Glutamatergic neuron (in vitro differentiated cells): ENCODE measurements around the gene ACAP1. TPM values are rescaled to one million over a fixed set of nuclear protein-coding genes. Genes with fewer than 3 reads are reported as not detected.

Experiments used
- DNase-seq: peaks from one replicate; pipeline ENCODE4 v3.0.0; 2022
- H3K27ac Mint-ChIP-seq: one replicate; pipeline ENCODE4 v1.8.0; 2020; ENCODE audit warnings: mild to moderate bottlenecking, mixed read lengths, inconsistent platforms; ENCODE audit not compliant: unreplicated experiment
- H3K27me3 Mint-ChIP-seq: one replicate; pipeline ENCODE4 v1.8.0; 2020; ENCODE audit warnings: mild to moderate bottlenecking, moderate library complexity, mixed read lengths, inconsistent platforms; ENCODE audit not compliant: unreplicated experiment
- H3K36me3 Mint-ChIP-seq: one replicate; pipeline ENCODE4 v1.8.0; 2020; ENCODE audit warnings: mild to moderate bottlenecking, mixed read lengths, inconsistent platforms; ENCODE audit not compliant: unreplicated experiment
- H3K4me1 Mint-ChIP-seq: one replicate; pipeline ENCODE4 v1.8.0; 2020; ENCODE audit warnings: mild to moderate bottlenecking, low read depth, mixed read lengths, inconsistent platforms; ENCODE audit not compliant: unreplicated experiment
- H3K4me3 Mint-ChIP-seq: one replicate; pipeline ENCODE4 v1.8.0; 2020; ENCODE audit warnings: mild to moderate bottlenecking, mixed read lengths, inconsistent platforms; ENCODE audit not compliant: unreplicated experiment
- H3K9me3 Mint-ChIP-seq: one replicate; pipeline ENCODE4 v1.8.0; 2020; ENCODE audit warnings: mild to moderate bottlenecking, moderate library complexity, mixed read lengths, inconsistent platforms; ENCODE audit not compliant: unreplicated experiment
- CTCF ChIP-seq: fragments of 200-600 bp; sonication (generic); IDR thresholded peaks from one replicate; pipeline ENCODE4 v1.5.0; 2021; ENCODE audit not compliant: partially characterized antibody, unreplicated experiment
- total RNA-seq: library from RNA; stranded (reverse); fragmentation: NEBNext Ultra II Directional; extraction: Animal tissue kit (Norgen Biotek cat#: 25700); gene quantifications from one replicate; pipeline ENCODE4 v1.2.1, GENCODE V29; 2021; ENCODE audit not compliant: unreplicated experiment

The ACAP1 gene
- total RNA-seq, 1 donor from 2014 or later = not detected

GRCh38 chr17:7347630-7348477 is 11.5 kb downstream of the ACAP1 start:
- Mint-ChIP-seq H3K27me3 (peaks cover 10% of the 10 kb centered on the region), H3K4me1 (peaks cover 2% of the 10 kb centered on the region), H3K9me3 (peaks cover 4% of the 10 kb centered on the region), H3K36me3 (no peaks in the 10 kb centered on the region), H3K4me3 (no peak overlapping the region), H3K27ac (no peak overlapping the region)
- no peak for DNase-seq
- TF ChIP-seq CTCF = no peak

GRCh38 chr17:7348478-7349242 is 12.3 kb downstream of the ACAP1 start:
- no peaks in the 10 kb centered on the region for H3K36me3 Mint-ChIP-seq

GRCh38 chr17:7351665-7352502 is 15.6 kb downstream of the ACAP1 start, which contains the start of gene KCTD11:
Gene KCTD11 (plus strand): TSS chr17:7352162.
- Mint-ChIP-seq H3K36me3 (no peaks in the 10 kb centered on the region), H3K9me3 (peaks cover 6% of the 10 kb centered on the region), H3K27me3 (peaks cover 8% of the 10 kb centered on the region)

More at GRCh38 chr17:7348478-7349242, 12.3 kb downstream of the ACAP1 start:
- Mint-ChIP-seq H3K4me3 (no peak overlapping the region), H3K27ac (no peak overlapping the region), H3K4me1 (peaks cover 2% of the 10 kb centered on the region), H3K27me3 (peaks cover 8% of the 10 kb centered on the region), H3K9me3 (peaks cover 4% of the 10 kb centered on the region)
- no peak for TF ChIP-seq CTCF
- DNase-seq = no peak

GRCh38 chr17:7352503-7352889 is 16.2 kb downstream of the ACAP1 start:
- DNase-seq = no peak
- peaks cover 6% of the 10 kb centered on the region for H3K4me1 Mint-ChIP-seq
- TF ChIP-seq CTCF = no peak
- peaks cover 11% of the 10 kb centered on the region for H3K27me3 Mint-ChIP-seq
- H3K4me3 Mint-ChIP-seq = peak overlapping the region; percentile 90
- H3K9me3 Mint-ChIP-seq = peaks cover 6% of the 10 kb centered on the region
- no peaks in the 10 kb centered on the region for H3K36me3 Mint-ChIP-seq
- H3K27ac Mint-ChIP-seq = peak overlapping the region; percentile 25

More at GRCh38 chr17:7351665-7352502, 15.6 kb downstream of the ACAP1 start, which contains the start of gene KCTD11:
- peak; percentile 80 for DNase-seq
- H3K4me3 Mint-ChIP-seq = peak within 1 kb of the TSS; percentile 90
- peaks cover 6% of the 10 kb centered on the region for H3K4me1 Mint-ChIP-seq
- H3K27ac Mint-ChIP-seq = peak within 1 kb of the TSS; percentile 25
- TF ChIP-seq CTCF = no peak
